Stromal cell of bone marrow (primary cell): ENCODE measurements around the gene SIK3.

Experiments used
- DNase-seq: peaks from one replicate; pipeline ENCODE4 v3.0.0-alpha.2; 2012; ENCODE audit warnings: low read depth

Gene SIK3

DNA sequence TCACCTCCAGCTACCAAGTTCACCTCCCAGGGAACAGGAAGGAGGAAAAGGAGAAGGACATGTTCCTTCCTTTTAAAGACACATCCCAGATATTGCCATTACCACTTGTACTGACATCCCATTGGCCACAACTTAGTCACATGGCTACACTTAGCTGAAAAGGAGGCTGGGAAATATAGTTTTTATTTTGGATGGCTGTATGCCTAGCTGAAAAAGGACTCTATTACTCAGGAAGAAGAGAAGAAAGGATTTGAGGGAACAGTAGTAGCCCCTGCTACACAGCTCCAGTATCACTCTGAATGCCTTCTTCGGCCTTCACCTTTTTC lies 304.5 kb downstream of the SIK3 start:
- no peak for DNase-seq
